Loucy (cell line): ENCODE data around the gene ARHGAP10.

ENCODE experiments used
- EZH2phosphoT487 ChIP-seq: fragments of 200-600 bp; IDR thresholded peaks from 2 replicates; pipeline ENCODE4 v1.6.1; 2018; ENCODE audit warnings: antibody characterized with exemption, mild to moderate bottlenecking, moderate library complexity, borderline replicate concordance
- TF ChIP-seq, protein P1 (sequence below): fragments of 200-600 bp; sonication (generic); conservative IDR thresholded peaks from 2 replicates; pipeline ENCODE4 v1.5.1; 2014; ENCODE audit warnings: mild to moderate bottlenecking, antibody characterized with exemption, low read length

DNA sequence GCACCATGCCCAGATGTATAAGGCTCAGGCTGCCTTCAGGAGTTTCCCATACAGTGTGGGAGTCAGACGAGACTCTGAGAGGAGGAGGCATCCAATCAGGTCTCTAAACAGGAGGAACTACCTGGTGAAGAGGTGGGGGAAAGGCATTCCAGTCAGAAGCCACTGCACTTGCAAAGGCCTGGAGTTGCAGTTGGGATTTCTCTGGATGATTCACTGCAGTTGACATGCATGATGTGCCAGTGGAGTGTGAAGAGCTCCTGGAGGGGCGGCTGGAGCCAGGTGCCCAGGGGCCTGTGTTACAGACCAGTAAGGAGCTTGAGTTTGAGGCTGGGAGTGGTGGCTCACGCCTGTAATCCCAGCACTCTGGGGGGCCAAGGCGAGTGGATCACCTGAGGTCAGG is 339.1 kb downstream of the ARHGAP10 start:
- TF ChIP-seq, protein P1, sequence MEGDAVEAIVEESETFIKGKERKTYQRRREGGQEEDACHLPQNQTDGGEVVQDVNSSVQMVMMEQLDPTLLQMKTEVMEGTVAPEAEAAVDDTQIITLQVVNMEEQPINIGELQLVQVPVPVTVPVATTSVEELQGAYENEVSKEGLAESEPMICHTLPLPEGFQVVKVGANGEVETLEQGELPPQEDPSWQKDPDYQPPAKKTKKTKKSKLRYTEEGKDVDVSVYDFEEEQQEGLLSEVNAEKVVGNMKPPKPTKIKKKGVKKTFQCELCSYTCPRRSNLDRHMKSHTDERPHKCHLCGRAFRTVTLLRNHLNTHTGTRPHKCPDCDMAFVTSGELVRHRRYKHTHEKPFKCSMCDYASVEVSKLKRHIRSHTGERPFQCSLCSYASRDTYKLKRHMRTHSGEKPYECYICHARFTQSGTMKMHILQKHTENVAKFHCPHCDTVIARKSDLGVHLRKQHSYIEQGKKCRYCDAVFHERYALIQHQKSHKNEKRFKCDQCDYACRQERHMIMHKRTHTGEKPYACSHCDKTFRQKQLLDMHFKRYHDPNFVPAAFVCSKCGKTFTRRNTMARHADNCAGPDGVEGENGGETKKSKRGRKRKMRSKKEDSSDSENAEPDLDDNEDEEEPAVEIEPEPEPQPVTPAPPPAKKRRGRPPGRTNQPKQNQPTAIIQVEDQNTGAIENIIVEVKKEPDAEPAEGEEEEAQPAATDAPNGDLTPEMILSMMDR: no peak
- no peak for TF ChIP-seq EZH2phosphoT487
